Prostate gland (tissue), 2 donors: ENCODE measurements around the gene BCKDK. TPM values are rescaled to one million over a fixed set of nuclear protein-coding genes. Genes with fewer than 3 reads are reported as not detected.

Experiments used
- DNase-seq: peaks from one replicate; pipeline ENCODE4 v3.0.0-alpha.2; 2019; ENCODE audit warnings: low spot score
- H3K27ac ChIP-seq, 2 donors: fragments of 200-600 bp; sonication (generic); 2 replicates each; pipeline ENCODE4 v1.5.1; 2017 to 2019
- H3K27me3 ChIP-seq: fragments of 200-600 bp; sonication (generic); replicated peaks from 2 replicates; pipeline ENCODE4 v1.5.1; 2019; ENCODE audit not compliant: insufficient read depth
- H3K36me3 ChIP-seq, 2 donors: fragments of 200-600 bp; sonication (generic); 1 replicate in 1 of 2; 2 replicates in 1 of 2; pipeline versions ENCODE4 v1.5.1 to v1.8.1; 2017 to 2019
- H3K4me1 ChIP-seq: fragments of 200-600 bp; sonication (generic); replicated peaks from 2 replicates; pipeline ENCODE4 v1.5.1; 2019
- H3K4me3 ChIP-seq, 2 donors: fragments of 200-600 bp; sonication (generic); 2 replicates each; pipeline ENCODE4 v1.5.1; 2017 to 2019
- H3K9me3 ChIP-seq: fragments of 200-600 bp; sonication (generic); 2 replicates; pipeline ENCODE4 v1.5.1; 2017
- CTCF ChIP-seq, 4 experiments: fragments of 200-600 bp in 2 of 4; fragments of 450-650 bp in 2 of 4; sonication (generic) in 2 of 4; IDR thresholded peaks; 1 replicate in 3 of 4; 2 replicates in 1 of 4; pipeline ENCODE4 v1.5.1; 2016 to 2019; ENCODE audit warnings: antibody characterized with exemption in 4 of 4, mild to moderate bottlenecking in 2 of 4, moderate library complexity in 2 of 4
- POLR2A ChIP-seq: fragments of 450-650 bp; IDR thresholded peaks from one replicate; pipeline ENCODE4 v1.6.1; 2016; ENCODE audit warnings: antibody characterized with exemption, mild to moderate bottlenecking
- POLR2AphosphoS5 ChIP-seq: sonication (generic); formaldehyde crosslinking; IDR thresholded peaks from one replicate; pipeline ENCODE4 v1.6.1; 2017; ENCODE audit warnings: antibody characterized with exemption
- WGBS: methylation state at CpG from one replicate; pipeline ENCODE4 v1.1.5; 2018; 5-methylcytosine and 5-hydroxymethylcytosine counted together
- intact Hi-C: fragments of 100-400 bp; cut with DNase I; formaldehyde crosslinking; loops from one replicate; pipeline ENCODE4 v1.14.2; 2022
- total RNA-seq, 2 donors: library from RNA; depleted of rRNA; stranded (reverse); fragments of >200 nt; gene quantifications; one replicate each; pipeline ENCODE4 v1.1.0, GENCODE V29; 2016

Gene BCKDK
- total RNA-seq, 2 donors from 2014 or later, result 78.5 to 80.6 TPM

DNA sequence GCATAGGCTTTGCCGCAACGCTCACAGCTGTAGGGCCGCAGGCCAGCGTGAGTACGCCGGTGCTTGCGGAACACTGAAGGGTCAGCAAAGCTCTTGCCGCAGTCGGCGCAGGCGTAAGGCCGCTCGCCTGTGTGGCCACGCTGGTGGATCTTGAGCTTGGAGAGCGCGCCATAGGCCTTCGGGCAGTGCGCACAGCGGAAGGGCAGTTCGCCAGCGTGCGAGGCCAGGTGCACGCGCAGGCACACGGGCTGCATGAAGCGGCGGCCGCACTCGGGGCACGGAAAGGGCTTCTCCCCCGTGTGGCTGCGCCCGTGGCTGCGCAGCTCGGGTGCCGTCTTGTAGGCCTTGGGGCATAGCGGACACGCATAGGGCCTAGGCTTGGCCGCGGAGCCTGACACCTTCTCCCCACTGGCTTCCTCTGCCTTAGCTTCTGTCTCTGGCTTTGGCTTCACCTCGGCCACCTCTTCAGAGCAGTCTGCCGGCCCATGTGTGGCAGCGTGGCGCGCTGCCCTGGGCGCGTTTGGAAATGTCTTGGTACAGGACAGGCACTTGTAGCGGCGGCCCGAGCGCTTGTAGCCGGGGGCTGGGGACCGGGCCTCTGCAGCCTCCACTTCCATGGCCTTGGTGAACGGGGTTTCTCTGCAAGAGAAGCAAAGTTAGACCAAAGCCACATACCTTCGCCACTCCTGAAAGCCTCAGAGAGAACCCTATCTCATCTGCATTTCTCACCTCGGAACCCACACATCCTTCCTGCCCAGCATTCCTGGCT, 44.2 kb upstream of the BCKDK start:
- no peak for DNase-seq
- Histone ChIP-seq H3K4me1 (no peaks in the 10 kb centered on the region), H3K4me3 (no peak overlapping the region), H3K27me3 (no peaks in the 10 kb centered on the region), H3K36me3 (no peaks in the 10 kb centered on the region), H3K27ac (no peak overlapping the region), H3K9me3 (no peaks in the 10 kb centered on the region)
- WGBS, result 87% methylated on average over 56 of the region's 56 CpGs
- no peak for TF ChIP-seq CTCF (IDR thresholded peaks at IDR 0.05)
- TF ChIP-seq POLR2AphosphoS5, result no peak
- TF ChIP-seq POLR2A, result no peak
- intact Hi-C loops, result no loop called here

DNA sequence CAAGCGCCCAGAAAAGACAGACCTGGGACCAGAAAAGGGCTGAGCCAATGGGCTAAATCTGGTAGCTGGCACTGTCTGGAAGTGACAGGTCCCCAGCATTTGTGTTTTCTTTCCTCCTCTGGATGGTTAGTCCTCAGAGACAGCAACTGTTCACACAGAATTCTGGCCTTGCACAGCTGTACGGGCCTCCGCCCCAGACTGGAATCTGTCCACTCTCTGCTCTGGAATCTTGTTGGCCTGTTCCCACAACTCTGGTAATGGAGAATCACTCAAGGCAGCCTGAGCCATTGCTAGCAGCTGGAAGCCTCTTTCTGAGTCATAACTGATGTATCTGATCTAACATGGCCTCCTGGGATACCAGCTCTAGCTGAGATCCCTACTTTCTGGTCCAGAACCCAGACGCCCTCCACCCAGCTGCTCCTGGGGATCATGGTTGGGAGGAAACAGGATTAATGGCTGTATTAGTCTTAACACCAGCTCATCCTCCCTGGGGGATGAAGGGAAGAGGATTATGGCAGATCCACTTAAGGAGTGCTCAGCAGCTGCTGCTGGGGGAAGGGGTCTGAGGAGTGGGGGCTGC, 43.2 kb upstream of the BCKDK start:
- no peak overlapping the region for H3K4me3 ChIP-seq
- H3K27me3 ChIP-seq, result no peaks in the 10 kb centered on the region
- H3K27ac ChIP-seq, result no peak overlapping the region
- no peaks in the 10 kb centered on the region for H3K9me3 ChIP-seq
- intact Hi-C loops, result no loop called here
- H3K4me1 ChIP-seq, result no peaks in the 10 kb centered on the region
- DNase-seq, result no peak
- WGBS, result 71% methylated on average over 4 of the region's 4 CpGs
- TF ChIP-seq POLR2A (no peak), CTCF (IDR thresholded peaks at IDR 0.05) (no peak), POLR2AphosphoS5 (no peak)
- no peaks in the 10 kb centered on the region for H3K36me3 ChIP-seq

DNA sequence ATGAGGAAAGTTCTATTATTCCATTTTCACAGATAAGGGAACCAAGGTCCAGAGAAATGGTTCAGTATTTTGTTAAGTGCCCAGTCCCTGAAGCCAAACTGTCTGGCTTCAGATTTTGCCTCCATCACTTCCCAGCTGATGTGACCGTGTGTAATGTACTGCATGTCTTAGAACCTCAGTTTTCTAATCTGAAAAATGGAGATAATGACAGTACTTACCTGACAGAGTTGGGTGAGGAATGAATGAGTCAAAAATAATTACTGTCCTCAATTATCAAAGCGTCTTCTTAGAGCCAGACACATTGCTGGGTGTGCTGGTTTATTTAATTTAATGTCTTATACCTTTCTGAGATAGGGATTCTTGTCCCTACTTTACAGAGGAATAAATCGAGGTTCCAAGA, 40.8 kb upstream of the BCKDK start:
- no peaks in the 10 kb centered on the region for H3K27me3 ChIP-seq
- no peak for TF ChIP-seq CTCF (IDR thresholded peaks at IDR 0.05)
- TF ChIP-seq POLR2AphosphoS5, result no peak
- no peak for TF ChIP-seq POLR2A
- WGBS, result 91% methylated on average over 3 of the region's 3 CpGs
- intact Hi-C loops, result no loop called here
- no peak overlapping the region for H3K27ac ChIP-seq
- no peak for DNase-seq
- no peaks in the 10 kb centered on the region for H3K9me3 ChIP-seq
- no peaks in the 10 kb centered on the region for H3K36me3 ChIP-seq
- H3K4me1 ChIP-seq, result peaks cover 2% of the 10 kb centered on the region
- H3K4me3 ChIP-seq, result no peak overlapping the region

DNA sequence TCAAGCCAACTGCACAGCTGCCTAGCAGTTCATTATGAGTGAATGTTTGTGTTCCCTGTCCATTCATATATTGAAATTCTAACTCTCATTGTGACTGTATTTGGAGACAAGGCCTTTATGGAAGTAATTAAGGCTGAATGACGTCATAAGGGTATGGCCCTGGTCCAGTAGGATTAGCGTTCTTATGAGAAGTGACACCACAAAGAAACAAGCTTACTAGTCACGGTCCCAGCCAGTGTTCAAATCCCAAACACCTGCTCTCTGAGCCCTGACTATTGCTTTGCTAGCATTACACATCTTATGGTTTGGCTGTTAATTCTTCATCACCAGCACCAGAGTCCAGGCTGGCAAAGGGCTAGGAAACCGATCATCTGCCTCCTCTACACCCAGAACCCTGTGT, 36.3 kb upstream of the BCKDK start:
- peaks cover 10% of the 10 kb centered on the region for H3K4me1 ChIP-seq
- DNase-seq, result no peak
- H3K27ac ChIP-seq, result no peak overlapping the region
- no peaks in the 10 kb centered on the region for H3K9me3 ChIP-seq
- WGBS, result 26% methylated on average over 4 of the region's 4 CpGs
- intact Hi-C loops, result loop anchor here (5.0 kb wide), 1 partner anchor 40 kb away; the partner anchor contains the start of gene STX4
- no peak for TF ChIP-seq POLR2A
- no peak for TF ChIP-seq POLR2AphosphoS5
- TF ChIP-seq CTCF (IDR thresholded peaks at IDR 0.05), result no peak
- H3K36me3 ChIP-seq, result peaks cover 5 to 6% of the 10 kb centered on the region in 2 donors
- H3K4me3 ChIP-seq, result no peak overlapping the region
- no peaks in the 10 kb centered on the region for H3K27me3 ChIP-seq
